Central memory CD8-positive, alpha-beta T cell (primary cell): ENCODE measurements around the gene TEX264.

ENCODE experiments used
- ATAC-seq: fragments of 150-1000 bp; cut with Tn5 transposase; replicated peaks from 2 replicates; pipeline ENCODE4 v1.10.0; 2022; ENCODE audit warnings: mild to moderate bottlenecking, moderate FRiP score, moderate number of reproducible peaks; ENCODE audit not compliant: poor library complexity, severe bottlenecking; ENCODE audit errors: extremely low read depth
- DNase-seq, 2 donors: peaks; one replicate each; pipeline ENCODE4 v3.0.0; 2021; ENCODE audit warnings: low spot score in 2 of 2
- H3K27ac Mint-ChIP-seq: one replicate; pipeline ENCODE4 v1.8.0; 2022; ENCODE audit warnings: low read depth, mild to moderate bottlenecking, moderate library complexity, mixed read lengths
- H3K27me3 Mint-ChIP-seq: one replicate; pipeline ENCODE4 v1.8.0; 2022; ENCODE audit warnings: mixed read lengths
- H3K36me3 Mint-ChIP-seq: one replicate; pipeline ENCODE4 v1.8.0; 2022; ENCODE audit warnings: mild to moderate bottlenecking, moderate library complexity, mixed read lengths; ENCODE audit not compliant: insufficient read depth
- H3K4me1 Mint-ChIP-seq: one replicate; pipeline ENCODE4 v1.8.0; 2022; ENCODE audit warnings: mixed read lengths
- H3K4me3 Mint-ChIP-seq: one replicate; pipeline ENCODE4 v1.8.0; 2022; ENCODE audit warnings: mild to moderate bottlenecking, moderate library complexity, mixed read lengths
- H3K9me3 Mint-ChIP-seq: one replicate; pipeline ENCODE4 v1.8.0; 2022; ENCODE audit warnings: mixed read lengths

The TEX264 gene

DNA sequence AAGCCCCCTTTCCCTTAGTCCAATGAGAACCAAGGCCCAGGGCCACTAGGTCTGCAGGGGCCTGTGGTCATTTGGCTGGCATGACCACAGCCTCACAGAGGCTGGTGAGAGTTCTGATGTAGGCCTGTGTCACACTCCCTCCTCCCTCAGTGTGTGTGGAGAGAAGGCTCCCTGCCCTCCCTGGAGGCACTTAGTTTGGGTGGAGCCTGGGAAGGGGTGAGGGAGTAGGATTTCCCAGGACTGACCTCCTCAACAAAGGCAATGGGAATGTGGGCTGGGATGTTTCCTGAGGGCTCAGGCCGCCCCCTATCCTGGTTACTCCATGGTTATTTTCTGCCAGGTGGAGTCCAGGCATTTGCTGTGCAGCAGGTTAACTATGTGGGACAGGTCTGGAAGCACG is 7.6 kb downstream of the TEX264 start:
- peaks cover 92% of the 10 kb centered on the region for H3K4me1 Mint-ChIP-seq
- no peaks in the 10 kb centered on the region for H3K9me3 Mint-ChIP-seq
- no peak for ATAC-seq
- H3K27me3 Mint-ChIP-seq, result no peaks in the 10 kb centered on the region
- H3K27ac Mint-ChIP-seq, result peak overlapping the region; percentile 17
- H3K4me3 Mint-ChIP-seq, result no peak overlapping the region
- peaks cover 9% of the 10 kb centered on the region for H3K36me3 Mint-ChIP-seq
- no peak for DNase-seq

DNA sequence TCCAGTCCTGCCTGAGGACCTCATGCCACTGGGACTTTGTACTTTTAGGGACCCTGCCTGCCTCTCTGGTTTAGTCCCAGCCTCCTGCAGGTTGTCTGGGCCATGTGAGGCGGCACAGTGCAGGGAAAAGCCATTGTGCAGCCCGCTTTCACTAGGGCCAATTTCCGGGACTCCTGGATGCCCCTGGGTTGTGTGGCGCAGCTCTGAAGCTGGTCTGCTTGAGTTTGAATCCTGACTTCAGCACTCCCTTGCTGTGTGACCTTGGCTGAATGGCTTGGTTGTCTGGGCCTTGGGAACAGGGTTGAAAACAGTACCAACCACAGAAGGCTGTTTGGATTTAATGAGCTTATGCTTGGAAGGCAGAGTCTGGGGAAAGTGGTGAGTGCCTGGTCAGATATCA is 8.3 kb downstream of the TEX264 start:
- Mint-ChIP-seq H3K4me3 (no peak overlapping the region), H3K27me3 (no peaks in the 10 kb centered on the region), H3K9me3 (no peaks in the 10 kb centered on the region), H3K4me1 (peaks cover 91% of the 10 kb centered on the region), H3K36me3 (peaks cover 10% of the 10 kb centered on the region), H3K27ac (no peak overlapping the region)
- DNase-seq (no peak), ATAC-seq (no peak)

DNA sequence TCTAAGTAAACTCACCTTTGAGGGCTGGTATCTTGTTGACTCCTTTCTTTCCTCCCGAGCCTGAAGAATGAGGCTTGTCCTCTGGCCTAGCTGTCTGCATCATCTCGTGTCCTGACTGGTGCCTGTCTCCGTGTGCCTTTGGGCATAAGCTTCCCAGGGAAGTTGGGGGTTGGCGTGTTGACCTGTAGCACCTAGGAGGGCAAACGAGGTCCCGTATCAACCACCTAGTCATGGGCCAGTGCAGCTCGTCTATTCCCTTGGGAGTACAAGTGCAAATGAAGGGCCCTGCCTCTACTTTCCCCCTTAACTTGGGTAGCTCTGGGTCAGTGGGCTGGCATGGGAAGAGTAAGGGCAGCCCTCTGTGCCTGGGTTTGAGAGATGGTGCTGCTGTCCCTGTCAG is 8.7 kb downstream of the TEX264 start:
- peaks cover 91% of the 10 kb centered on the region for H3K4me1 Mint-ChIP-seq
- H3K36me3 Mint-ChIP-seq, result peaks cover 8% of the 10 kb centered on the region
- no peak overlapping the region for H3K27ac Mint-ChIP-seq
- H3K4me3 Mint-ChIP-seq, result no peak overlapping the region
- DNase-seq (no peak), ATAC-seq (no peak)
- H3K9me3 Mint-ChIP-seq, result no peaks in the 10 kb centered on the region
- no peaks in the 10 kb centered on the region for H3K27me3 Mint-ChIP-seq

DNA sequence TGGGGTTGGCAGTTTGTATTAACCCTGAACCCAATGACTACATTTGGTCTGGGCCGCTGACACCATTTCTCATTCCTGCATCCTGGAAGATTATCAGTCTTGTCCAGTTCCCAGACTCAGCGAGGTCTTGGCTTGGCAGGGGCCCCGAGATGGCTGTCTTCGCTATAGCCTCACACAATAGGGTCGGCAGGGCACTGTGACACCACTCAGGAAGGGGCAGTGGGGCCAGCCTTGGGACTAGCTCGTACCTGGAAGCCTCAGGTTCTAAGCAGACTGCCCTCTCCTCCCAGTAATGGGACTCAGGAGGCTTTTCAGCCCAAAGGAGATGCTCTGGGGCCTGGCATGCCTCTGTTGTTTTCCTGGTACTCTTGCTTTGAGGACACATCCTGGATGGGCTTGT is 9.1 kb downstream of the TEX264 start:
- H3K4me1 Mint-ChIP-seq, result peaks cover 91% of the 10 kb centered on the region
- peaks cover 10% of the 10 kb centered on the region for H3K36me3 Mint-ChIP-seq
- DNase-seq, result no peak
- ATAC-seq, result no peak
- no peaks in the 10 kb centered on the region for H3K9me3 Mint-ChIP-seq
- H3K4me3 Mint-ChIP-seq, result no peak overlapping the region
- no peak overlapping the region for H3K27ac Mint-ChIP-seq
- no peaks in the 10 kb centered on the region for H3K27me3 Mint-ChIP-seq

DNA sequence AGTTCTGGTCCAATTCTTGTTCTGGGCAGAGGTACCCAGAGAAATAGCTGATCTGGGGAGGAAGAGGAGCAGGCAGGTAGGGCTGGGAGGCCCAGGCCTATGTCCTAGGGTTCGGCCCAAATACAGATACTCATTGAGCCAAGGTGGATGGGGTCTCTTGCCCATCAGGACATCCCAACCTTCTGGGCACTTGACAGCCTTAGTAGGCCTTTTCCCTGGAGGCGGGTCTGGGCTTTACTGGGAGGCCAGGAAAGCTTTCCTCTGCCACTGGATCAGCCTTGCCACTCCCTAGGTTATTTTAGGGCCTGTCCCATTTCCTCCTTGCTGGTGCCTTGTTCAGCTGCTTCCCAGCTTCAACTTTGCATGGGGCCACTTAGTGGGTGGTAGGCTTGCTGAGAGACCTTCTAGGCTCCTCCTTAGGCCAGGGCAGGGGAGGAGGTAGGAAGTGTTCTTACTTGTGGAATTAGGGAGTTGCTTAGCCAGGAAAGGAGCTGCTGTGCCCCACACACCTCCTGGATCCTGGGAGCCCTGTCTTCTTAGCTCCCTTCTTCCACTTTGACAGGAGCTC is 9.7 kb downstream of the TEX264 start:
- H3K4me1 Mint-ChIP-seq, result peaks cover 91% of the 10 kb centered on the region
- no peak for DNase-seq
- no peaks in the 10 kb centered on the region for H3K9me3 Mint-ChIP-seq
- H3K27me3 Mint-ChIP-seq, result no peaks in the 10 kb centered on the region
- peak overlapping the region; percentile 77 for H3K27ac Mint-ChIP-seq
- peak overlapping the region; percentile 69 for H3K4me3 Mint-ChIP-seq
- H3K36me3 Mint-ChIP-seq, result peaks cover 10% of the 10 kb centered on the region
- ATAC-seq, result no peak

DNA sequence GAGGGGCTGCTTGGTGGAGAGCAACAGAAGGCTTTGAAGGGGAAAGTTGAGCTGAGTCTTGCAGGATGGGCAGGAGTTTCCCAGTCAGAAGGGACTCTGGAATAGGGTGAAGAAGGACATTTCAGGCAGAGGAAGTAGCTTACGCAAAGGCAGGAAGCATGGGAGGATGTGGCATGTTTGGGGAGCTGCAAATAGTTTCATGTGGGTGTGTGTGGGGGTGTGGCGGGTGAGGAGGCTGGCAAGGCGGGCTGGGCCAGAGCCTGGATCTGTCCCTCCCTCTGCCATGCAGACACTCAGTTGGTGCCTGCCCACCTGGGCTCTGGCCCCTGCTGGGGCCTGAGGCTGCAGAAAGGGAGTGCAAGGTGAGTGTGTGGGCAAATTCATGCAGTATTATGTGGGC is 10.4 kb downstream of the TEX264 start:
- DNase-seq (peak in 1 of 2 donors; percentile 52), ATAC-seq (peak; percentile 78)
- H3K27ac Mint-ChIP-seq, result peak overlapping the region; percentile 77
- peaks cover 13% of the 10 kb centered on the region for H3K36me3 Mint-ChIP-seq
- H3K4me1 Mint-ChIP-seq, result peaks cover 91% of the 10 kb centered on the region
- no peaks in the 10 kb centered on the region for H3K27me3 Mint-ChIP-seq
- H3K4me3 Mint-ChIP-seq, result peak overlapping the region; percentile 69
- no peaks in the 10 kb centered on the region for H3K9me3 Mint-ChIP-seq

DNA sequence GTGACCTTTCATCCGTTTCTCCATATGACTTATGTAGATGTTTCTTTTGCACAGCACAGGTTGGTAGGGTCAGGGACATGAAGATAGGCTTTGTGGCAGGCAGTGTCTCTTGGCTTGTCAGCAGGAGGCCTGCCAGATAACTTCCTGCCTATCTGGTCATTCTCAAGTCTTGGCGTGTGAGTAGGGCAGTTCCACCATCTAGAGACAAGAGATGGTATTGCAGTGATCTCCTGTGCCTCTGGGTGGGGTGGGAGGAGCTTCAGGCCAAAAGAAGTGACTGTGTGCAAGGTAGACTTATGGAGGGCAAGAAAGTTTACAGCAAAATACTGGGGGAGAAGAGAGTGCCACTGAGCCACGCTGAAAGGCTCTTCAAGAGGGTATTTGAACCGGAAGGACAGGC is 11.0 kb downstream of the TEX264 start:
- H3K36me3 Mint-ChIP-seq, result peaks cover 17% of the 10 kb centered on the region
- H3K9me3 Mint-ChIP-seq, result no peaks in the 10 kb centered on the region
- no peaks in the 10 kb centered on the region for H3K27me3 Mint-ChIP-seq
- peaks cover 92% of the 10 kb centered on the region for H3K4me1 Mint-ChIP-seq
- DNase-seq (peak; percentile 47 to 79), ATAC-seq (peak; percentile 62)
- peak overlapping the region; percentile 69 for H3K4me3 Mint-ChIP-seq
- peak overlapping the region; percentile 3 for H3K27ac Mint-ChIP-seq

DNA sequence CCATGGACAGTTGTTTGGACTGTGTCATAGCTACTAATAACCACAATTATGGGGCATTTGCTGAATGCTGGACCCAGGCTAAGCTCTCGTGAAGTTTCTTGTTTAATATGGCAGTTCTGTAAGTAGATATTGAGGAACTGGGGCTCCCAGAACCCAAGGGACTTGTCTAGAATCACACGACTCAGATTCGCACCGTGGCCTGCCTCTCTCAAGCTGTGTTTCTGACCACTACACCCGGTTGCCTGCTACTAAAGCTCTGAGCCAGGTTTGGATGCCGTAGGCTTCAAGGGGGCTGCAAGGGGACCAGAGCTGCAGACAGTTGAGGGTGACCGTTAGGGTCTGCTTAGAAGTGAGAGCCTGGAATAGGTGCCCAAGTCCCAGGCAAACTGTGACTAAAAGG is 11.5 kb downstream of the TEX264 start:
- Mint-ChIP-seq H3K4me3 (peak overlapping the region; percentile 69), H3K27ac (peak overlapping the region; percentile 3), H3K36me3 (peaks cover 17% of the 10 kb centered on the region), H3K9me3 (no peaks in the 10 kb centered on the region), H3K4me1 (peaks cover 95% of the 10 kb centered on the region), H3K27me3 (no peaks in the 10 kb centered on the region)
- DNase-seq, result no peak
- no peak for ATAC-seq

DNA sequence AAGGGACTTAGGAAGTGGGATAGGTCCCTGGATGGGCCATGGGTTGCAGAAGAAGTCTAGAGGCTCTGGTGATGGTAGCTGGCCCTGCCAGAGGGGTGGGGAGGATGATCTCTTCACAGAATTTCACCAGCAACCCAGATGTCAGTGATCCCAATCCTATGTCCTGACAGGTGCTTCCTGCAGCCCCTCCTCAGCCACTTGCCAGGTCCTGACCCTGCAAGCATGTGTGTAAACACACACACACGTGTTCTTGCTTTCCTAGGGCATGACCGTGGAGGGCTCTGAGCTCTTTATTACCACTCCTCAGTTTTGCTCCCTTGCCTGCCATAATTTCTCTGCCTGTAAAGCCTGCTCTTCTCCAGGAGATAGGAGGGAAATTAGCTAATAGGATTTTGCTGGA is 12.5 kb downstream of the TEX264 start:
- Mint-ChIP-seq H3K4me1 (peaks cover 95% of the 10 kb centered on the region), H3K36me3 (peaks cover 19% of the 10 kb centered on the region), H3K27me3 (no peaks in the 10 kb centered on the region), H3K4me3 (no peak overlapping the region), H3K27ac (no peak overlapping the region), H3K9me3 (no peaks in the 10 kb centered on the region)
- no peak for DNase-seq
- no peak for ATAC-seq

DNA sequence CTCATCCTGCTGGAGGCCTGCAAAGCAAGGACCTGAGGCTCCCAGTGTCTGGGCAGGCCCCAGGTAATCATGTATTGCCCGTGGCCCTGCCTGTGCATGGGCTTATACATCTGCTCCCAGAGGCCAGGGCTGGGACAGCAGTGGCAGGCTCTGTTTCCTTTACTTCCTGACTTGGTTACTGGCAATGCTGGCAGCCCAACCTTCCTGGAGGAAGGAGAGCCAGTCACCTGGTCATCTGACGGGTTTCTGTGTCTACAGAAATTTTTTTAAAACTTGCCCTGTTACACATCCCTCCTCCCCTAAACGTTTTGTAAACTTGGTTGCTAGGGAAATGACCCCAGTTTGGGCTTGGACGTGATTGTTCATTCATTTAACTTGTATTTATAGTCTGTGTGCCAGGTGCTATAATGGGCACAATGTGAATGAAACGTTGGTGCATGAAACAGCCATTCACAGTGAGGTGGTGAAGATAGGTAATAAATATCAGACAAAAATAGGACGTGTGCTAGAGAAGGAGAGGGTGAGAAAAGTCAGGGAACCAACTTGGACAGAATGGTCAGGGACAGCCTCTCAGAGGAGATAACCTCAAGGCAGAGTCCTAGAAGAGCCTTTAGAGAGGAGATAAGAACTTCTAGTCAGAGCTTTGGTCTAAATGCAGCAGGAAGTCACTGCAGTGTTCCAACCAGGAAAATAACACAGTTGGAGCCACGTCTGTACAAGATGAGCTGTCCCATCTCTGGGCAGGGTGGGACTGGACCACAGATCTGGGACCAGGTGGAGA is 14.1 kb downstream of the TEX264 start:
- Mint-ChIP-seq H3K9me3 (no peaks in the 10 kb centered on the region), H3K27me3 (no peaks in the 10 kb centered on the region), H3K4me3 (peak overlapping the region; percentile 73), H3K27ac (peak overlapping the region; percentile 91), H3K4me1 (peaks cover 88% of the 10 kb centered on the region), H3K36me3 (peaks cover 20% of the 10 kb centered on the region)
- DNase-seq (no peak), ATAC-seq (no peak)

DNA sequence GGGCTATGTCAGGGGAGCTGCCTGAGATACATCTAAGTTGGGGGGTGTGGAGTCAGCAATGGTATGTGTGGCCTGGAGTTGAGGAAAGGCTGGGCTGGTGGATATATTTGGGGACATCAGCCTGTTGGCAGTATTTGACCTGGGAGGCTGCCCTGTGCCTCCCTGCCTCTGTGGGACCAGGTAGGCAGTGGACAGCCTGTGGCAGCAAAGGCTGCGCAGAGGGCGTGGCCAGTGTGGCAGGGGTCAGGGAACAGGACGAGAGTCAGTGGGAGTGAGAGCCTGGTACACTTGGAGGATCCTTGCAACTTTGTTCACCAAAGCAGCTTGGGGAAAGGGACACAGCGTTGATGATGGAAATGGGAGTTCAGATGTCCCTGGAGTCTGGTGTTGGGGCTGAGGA is 15.0 kb downstream of the TEX264 start:
- Mint-ChIP-seq H3K9me3 (no peaks in the 10 kb centered on the region), H3K36me3 (peaks cover 22% of the 10 kb centered on the region), H3K4me1 (peaks cover 84% of the 10 kb centered on the region), H3K4me3 (peak overlapping the region; percentile 73), H3K27me3 (no peaks in the 10 kb centered on the region), H3K27ac (peak overlapping the region; percentile 91)
- ATAC-seq (no peak), DNase-seq (no peak)

DNA sequence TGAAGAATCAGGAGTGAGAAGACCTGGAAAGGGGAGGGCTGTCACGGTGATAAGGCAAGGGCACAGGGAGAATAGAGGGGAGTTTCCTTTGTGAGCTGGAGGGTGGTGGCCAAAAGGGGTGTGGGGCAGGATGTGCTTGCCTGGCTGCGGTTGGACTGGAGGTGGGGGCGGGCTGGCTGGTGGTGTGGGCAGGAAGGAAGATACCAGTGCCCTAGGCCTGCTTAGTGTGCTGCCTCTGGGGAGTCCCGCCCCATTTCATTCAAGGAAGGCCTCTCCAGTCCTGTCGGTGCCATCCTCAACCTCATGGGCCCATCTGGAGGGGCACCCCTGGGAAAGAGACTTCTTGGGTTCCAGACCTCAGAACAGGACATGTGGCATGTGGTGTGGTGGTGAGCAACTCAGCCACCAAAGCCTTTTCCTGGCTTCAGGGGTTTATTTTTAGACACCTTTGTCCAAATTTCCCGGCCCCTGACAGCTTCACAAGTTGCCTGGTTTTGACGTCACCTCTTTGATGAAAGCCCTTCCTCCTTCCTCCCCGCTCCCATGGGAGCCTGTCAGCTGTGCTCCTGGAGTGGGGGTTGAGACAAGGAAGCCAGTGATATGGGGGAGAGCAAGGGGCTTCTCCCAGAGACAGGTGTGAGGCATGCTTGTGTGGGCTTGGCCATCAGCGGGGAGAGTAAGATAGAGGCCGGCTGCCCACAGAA is 15.6 kb downstream of the TEX264 start:
- H3K27me3 Mint-ChIP-seq, result no peaks in the 10 kb centered on the region
- peak overlapping the region; percentile 91 for H3K27ac Mint-ChIP-seq
- DNase-seq, result peak; percentile 51 to 77
- H3K4me3 Mint-ChIP-seq, result peak overlapping the region; percentile 73
- peaks cover 78% of the 10 kb centered on the region for H3K4me1 Mint-ChIP-seq
- ATAC-seq, result peak; percentile 96
- peaks cover 25% of the 10 kb centered on the region for H3K36me3 Mint-ChIP-seq
- H3K9me3 Mint-ChIP-seq, result no peaks in the 10 kb centered on the region
